ENCODE data around the gene TMEM250. TPM values are rescaled to one million over a fixed set of nuclear protein-coding genes. Genes with fewer than 3 reads are reported as not detected.

The TMEM250 gene
- total and polyA plus RNA-seq, 9 of the 15 experiments (the other 6 are each of a cell fraction or from before 2014, with no cell fraction given): 0.32 to 44.6 (median 12.2) TPM

DNA sequence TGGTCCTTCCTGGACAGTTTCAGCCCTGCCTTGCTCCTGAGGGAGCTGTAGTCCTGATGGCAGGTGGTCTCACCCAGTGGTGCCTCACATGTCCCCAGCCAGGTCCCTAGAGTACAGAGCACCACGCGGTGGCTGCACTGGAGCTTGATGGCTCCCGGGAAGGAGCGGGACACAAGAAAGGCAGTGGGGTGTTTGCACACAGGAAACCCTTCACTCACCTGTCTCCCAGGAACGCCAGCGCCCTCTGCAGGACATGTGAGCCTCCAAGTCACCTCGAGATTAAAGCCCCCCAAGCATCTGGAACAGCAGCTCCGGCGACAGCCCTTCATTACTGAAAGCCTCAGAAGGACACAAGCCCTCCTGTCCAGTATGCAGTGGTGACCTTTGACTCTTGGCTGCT lies 19.9 kb upstream of the TMEM250 start (continued):
- TF ChIP-seq, protein P1, sequence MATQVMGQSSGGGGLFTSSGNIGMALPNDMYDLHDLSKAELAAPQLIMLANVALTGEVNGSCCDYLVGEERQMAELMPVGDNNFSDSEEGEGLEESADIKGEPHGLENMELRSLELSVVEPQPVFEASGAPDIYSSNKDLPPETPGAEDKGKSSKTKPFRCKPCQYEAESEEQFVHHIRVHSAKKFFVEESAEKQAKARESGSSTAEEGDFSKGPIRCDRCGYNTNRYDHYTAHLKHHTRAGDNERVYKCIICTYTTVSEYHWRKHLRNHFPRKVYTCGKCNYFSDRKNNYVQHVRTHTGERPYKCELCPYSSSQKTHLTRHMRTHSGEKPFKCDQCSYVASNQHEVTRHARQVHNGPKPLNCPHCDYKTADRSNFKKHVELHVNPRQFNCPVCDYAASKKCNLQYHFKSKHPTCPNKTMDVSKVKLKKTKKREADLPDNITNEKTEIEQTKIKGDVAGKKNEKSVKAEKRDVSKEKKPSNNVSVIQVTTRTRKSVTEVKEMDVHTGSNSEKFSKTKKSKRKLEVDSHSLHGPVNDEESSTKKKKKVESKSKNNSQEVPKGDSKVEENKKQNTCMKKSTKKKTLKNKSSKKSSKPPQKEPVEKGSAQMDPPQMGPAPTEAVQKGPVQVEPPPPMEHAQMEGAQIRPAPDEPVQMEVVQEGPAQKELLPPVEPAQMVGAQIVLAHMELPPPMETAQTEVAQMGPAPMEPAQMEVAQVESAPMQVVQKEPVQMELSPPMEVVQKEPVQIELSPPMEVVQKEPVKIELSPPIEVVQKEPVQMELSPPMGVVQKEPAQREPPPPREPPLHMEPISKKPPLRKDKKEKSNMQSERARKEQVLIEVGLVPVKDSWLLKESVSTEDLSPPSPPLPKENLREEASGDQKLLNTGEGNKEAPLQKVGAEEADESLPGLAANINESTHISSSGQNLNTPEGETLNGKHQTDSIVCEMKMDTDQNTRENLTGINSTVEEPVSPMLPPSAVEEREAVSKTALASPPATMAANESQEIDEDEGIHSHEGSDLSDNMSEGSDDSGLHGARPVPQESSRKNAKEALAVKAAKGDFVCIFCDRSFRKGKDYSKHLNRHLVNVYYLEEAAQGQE (IDR thresholded peaks at IDR 0.05; ENCODE audit: borderline replicate concordance): peak; percentile 46; the same call in 1 of the 2 replicates
- TF ChIP-seq, protein P1 (CRISPR knock-in tag; IDR thresholded peaks at IDR 0.05; ENCODE audit: low read depth): no peak
- TF ChIP-seq MEF2D (tag; conservative IDR thresholded peaks at IDR 0.05; ENCODE audit: low read depth) (no peak), TAF15 (IDR thresholded peaks at IDR 0.05; ENCODE audit: low read depth, low read length) (no peak), ZNF311 (CRISPR knock-in tag; IDR thresholded peaks at IDR 0.05) (no peak), ETV1 (tag; conservative IDR thresholded peaks at IDR 0.05; ENCODE audit: low read depth) (0 out of 2 replicates have a peak, but pooled peaks have one; percentile 6)
